BE2C (cell line): ENCODE results near the gene RSPRY1.

Experiments used
- DNase-seq: peaks from one replicate; pipeline ENCODE4 v3.0.0-alpha.2; 2020
- H3K27me3 ChIP-seq: fragments of 250-450 bp; sonication (Bioruptor Pico); 2 replicates; pipeline ENCODE4 v1.5.1; 2020; ENCODE audit warnings: mild to moderate bottlenecking
- H3K36me3 ChIP-seq: fragments of 250-450 bp; sonication (Bioruptor Pico); 2 replicates; pipeline ENCODE4 v1.5.1; 2020; ENCODE audit warnings: mild to moderate bottlenecking
- H3K4me1 ChIP-seq: fragments of 250-450 bp; sonication (Bioruptor Pico); 2 replicates; pipeline ENCODE4 v1.5.1; 2020
- H3K4me3 ChIP-seq: 2 replicates; pipeline ENCODE4 v1.5.1; 2011; ENCODE audit warnings: low read depth, low read length
- H3K9me3 ChIP-seq: fragments of 250-450 bp; sonication (Bioruptor Pico); 2 replicates; pipeline ENCODE4 v1.5.1; 2020
- TF ChIP-seq, protein P1 (sequence below): IDR thresholded peaks from 2 replicates; pipeline ENCODE4 v1.5.1; 2012; ENCODE audit warnings: mild to moderate bottlenecking, low read depth, low read length

RSPRY1 gene

GRCh38 chr16:57141822-57142631 lies 44.1 kb upstream of the RSPRY1 start:
- Histone ChIP-seq H3K27me3 (no peaks in the 10 kb centered on the region), H3K9me3 (no peaks in the 10 kb centered on the region), H3K36me3 (no peaks in the 10 kb centered on the region), H3K4me1 (no peaks in the 10 kb centered on the region), H3K4me3 (no peak overlapping the region)
- TF ChIP-seq, protein P1, sequence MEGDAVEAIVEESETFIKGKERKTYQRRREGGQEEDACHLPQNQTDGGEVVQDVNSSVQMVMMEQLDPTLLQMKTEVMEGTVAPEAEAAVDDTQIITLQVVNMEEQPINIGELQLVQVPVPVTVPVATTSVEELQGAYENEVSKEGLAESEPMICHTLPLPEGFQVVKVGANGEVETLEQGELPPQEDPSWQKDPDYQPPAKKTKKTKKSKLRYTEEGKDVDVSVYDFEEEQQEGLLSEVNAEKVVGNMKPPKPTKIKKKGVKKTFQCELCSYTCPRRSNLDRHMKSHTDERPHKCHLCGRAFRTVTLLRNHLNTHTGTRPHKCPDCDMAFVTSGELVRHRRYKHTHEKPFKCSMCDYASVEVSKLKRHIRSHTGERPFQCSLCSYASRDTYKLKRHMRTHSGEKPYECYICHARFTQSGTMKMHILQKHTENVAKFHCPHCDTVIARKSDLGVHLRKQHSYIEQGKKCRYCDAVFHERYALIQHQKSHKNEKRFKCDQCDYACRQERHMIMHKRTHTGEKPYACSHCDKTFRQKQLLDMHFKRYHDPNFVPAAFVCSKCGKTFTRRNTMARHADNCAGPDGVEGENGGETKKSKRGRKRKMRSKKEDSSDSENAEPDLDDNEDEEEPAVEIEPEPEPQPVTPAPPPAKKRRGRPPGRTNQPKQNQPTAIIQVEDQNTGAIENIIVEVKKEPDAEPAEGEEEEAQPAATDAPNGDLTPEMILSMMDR = no peak
- no peak for DNase-seq

DNA sequence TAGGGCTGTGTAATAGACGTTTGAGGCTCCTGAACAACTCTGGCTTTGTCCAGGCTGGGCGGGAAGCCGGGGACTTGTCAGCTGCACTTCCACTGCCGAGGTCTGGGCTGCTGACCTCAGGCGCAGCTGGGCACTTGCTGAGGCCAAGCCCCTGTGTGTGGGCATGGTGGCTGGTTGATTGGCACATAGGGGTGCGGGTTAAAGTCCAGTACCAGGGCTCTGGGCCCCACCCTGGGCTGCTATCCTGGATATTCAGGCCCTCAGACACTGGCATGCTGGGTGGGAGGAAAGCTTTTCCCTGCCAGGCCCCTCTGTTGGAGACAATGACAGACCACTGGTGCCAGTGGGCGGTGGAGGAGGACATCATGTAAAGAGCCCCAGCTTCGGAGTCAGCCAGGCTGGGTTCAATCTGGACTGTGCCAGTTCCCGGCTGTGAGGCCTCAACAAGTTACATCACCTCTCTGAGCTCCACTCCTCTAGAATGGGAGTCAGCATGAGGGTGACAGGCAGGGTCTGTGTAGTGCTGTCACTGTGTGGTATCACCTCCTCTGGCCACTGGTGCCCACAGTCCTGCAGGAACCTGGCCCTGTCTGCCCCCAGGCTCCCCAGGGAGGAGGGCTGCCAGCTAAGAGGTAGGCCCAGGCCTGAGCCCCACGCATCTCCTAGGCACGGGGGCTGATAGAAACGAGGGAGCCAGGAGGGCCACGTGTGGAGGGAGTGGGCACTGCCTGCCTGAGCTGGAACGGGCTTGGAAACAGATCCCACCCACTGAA lies 42.8 kb upstream of the RSPRY1 start:
- TF ChIP-seq, protein P1 = no peak
- Histone ChIP-seq H3K4me1 (no peaks in the 10 kb centered on the region), H3K36me3 (no peaks in the 10 kb centered on the region), H3K9me3 (no peaks in the 10 kb centered on the region), H3K4me3 (no peak overlapping the region), H3K27me3 (no peaks in the 10 kb centered on the region)
- DNase-seq = no peak

DNA sequence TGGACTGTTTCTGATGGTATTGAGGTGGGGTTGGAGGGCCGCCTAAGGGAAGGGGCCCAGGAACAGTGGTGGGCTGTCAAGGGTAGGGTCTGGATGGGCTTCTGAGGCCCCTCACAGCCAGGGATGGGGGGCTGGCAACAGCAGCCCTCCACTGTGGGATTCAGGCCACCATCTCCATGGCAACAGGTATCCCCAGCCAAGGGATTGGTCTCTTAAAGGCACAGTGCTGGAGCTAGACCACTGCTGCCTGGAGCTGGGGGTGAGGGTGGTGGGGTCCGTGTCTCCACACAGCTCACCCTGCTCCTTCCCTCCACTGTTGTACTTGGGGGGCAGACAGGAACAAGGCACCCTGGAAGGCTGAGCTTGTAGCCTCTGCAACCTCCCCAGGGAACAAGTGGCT lies 42.1 kb upstream of the RSPRY1 start:
- Histone ChIP-seq H3K36me3 (no peaks in the 10 kb centered on the region), H3K4me1 (no peaks in the 10 kb centered on the region), H3K27me3 (no peaks in the 10 kb centered on the region), H3K4me3 (no peak overlapping the region), H3K9me3 (no peaks in the 10 kb centered on the region)
- TF ChIP-seq, protein P1 = no peak
- no peak for DNase-seq

DNA sequence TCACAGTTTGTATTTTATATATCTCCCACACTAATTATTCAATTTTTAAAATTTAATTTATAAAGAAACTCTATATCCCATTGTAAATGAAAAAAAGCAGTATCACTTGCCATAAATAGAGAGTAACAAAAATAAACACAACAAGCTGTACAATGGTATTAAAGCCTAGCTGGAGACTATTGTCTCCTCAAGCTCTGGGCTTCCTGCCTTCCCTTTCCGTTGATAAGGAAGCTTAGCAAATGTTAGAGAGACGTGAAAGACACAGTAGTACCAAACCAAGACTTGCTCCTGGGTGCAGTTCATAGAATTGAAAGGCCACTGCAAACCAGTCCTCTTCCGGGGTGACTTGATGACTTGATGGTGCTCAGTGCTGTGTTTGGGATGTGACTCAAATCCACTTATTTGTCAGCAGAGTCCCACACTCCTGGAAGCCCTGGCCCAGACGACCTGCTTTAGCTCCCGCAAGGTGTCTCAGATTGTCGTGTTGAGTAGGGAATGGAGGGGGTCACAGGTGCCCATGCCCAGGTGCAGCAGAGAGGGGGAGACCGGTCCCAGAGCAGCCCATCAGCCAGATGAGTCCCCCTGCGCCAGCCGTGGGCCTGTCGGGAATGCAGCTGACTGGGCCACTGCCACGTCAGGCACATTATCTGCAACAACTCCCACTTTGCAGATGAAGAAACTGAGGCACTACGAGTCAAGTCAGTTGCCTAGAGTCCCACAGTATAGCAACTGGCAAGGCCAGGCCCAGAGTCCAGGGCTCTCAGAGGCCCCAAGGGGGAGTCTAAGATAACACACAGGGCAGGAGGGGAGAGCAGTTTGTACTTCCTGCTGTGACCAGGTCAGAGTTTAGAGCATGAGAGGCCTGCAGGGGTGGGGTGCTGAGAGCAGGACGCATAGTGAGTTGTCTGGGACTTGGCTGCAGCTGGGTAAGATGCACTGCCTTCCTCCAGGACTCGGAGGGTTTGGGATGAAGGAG lies 40.8 kb upstream of the RSPRY1 start:
- H3K36me3 ChIP-seq = no peaks in the 10 kb centered on the region
- no peak overlapping the region for H3K4me3 ChIP-seq
- TF ChIP-seq, protein P1 = no peak
- DNase-seq = no peak
- H3K27me3 ChIP-seq = no peaks in the 10 kb centered on the region
- H3K9me3 ChIP-seq = no peaks in the 10 kb centered on the region
- H3K4me1 ChIP-seq = no peaks in the 10 kb centered on the region

DNA sequence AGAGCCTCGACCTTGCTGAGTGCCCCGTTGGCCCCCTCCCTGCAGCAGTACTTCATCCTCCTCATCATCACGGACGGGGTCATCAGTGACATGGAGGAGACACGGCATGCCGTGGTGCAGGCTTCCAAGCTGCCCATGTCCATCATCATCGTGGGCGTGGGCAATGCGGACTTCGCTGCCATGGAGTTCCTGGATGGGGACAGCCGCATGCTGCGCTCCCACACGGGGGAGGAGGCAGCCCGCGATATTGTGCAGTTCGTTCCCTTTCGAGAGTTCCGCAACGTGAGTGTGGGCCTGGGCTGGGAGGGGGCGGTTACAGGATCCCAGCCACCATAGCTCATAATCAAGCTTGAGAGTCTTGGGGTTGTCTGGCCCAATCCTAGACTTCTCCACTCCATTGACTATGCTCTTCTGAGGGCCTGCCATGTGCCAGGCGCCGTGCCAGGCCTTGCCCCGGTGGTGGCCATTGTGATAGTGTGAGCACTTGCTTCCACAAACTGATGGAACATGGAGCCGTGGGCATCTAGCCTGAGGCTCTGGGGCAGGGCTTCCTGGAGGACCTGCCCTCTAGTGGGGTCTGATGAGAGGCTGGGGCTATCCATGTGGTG lies 40.0 kb upstream of the RSPRY1 start:
- no peaks in the 10 kb centered on the region for H3K4me1 ChIP-seq

More for the DNA sequence above, 40.0 kb upstream of the RSPRY1 start:
- Histone ChIP-seq H3K27me3 (no peaks in the 10 kb centered on the region), H3K9me3 (no peaks in the 10 kb centered on the region), H3K36me3 (no peaks in the 10 kb centered on the region), H3K4me3 (no peak overlapping the region)
- TF ChIP-seq, protein P1 = no peak
- DNase-seq = no peak
